ENCODE results near the gene ATP11B.

ATP11B gene

GRCh38 chr3:182909318-182910040, 116.2 kb downstream of the ATP11B start:
- no peak for DNase-seq (ENCODE audit: low read depth, low spot score)

GRCh38 chr3:182910936-182911781, 117.9 kb downstream of the ATP11B start:
- DNase-seq (ENCODE audit: low read depth, low spot score), result no peak

- no peak for DNase-seq (ENCODE audit: low read depth, low spot score)
Observed at GRCh38 chr3:182911782-182912111, 118.4 kb downstream of the ATP11B start.

- DNase-seq (ENCODE audit: low read depth, low spot score), result no peak
Observed at GRCh38 chr3:182912474-182912873, 119.2 kb downstream of the ATP11B start.

- no peak for DNase-seq (ENCODE audit: low read depth, low spot score)
Observed at GRCh38 chr3:182913889-182914288, 120.6 kb downstream of the ATP11B start.

GRCh38 chr3:182914341-182914740, 121.0 kb downstream of the ATP11B start:
- no peak for DNase-seq (ENCODE audit: low read depth, low spot score)

- DNase-seq (ENCODE audit: low read depth, low spot score), result no peak
Observed at GRCh38 chr3:182917134-182917533, 123.8 kb downstream of the ATP11B start.

GRCh38 chr3:182919866-182920357, 126.6 kb downstream of the ATP11B start:
- no peak for DNase-seq (ENCODE audit: low read depth, low spot score)

GRCh38 chr3:182920515-182921084, 127.3 kb downstream of the ATP11B start:
- no peak for DNase-seq (ENCODE audit: low read depth, low spot score)

- no peak for DNase-seq (ENCODE audit: low read depth, low spot score)
Observed at GRCh38 chr3:182921665-182922355, 128.5 kb downstream of the ATP11B start.

GRCh38 chr3:182925330-182925943, 132.1 kb downstream of the ATP11B start:
- DNase-seq (ENCODE audit: low read depth, low spot score), result no peak

- no peak for DNase-seq (ENCODE audit: low read depth, low spot score)
Observed at GRCh38 chr3:182925944-182926337, 132.6 kb downstream of the ATP11B start.

GRCh38 chr3:182935803-182936202, 142.5 kb downstream of the ATP11B start:
- no peak for DNase-seq (ENCODE audit: low read depth, low spot score)

- no peak for DNase-seq (ENCODE audit: low read depth, low spot score)
Observed at GRCh38 chr3:182936239-182936917, 143.1 kb downstream of the ATP11B start.

GRCh38 chr3:182936918-182937285, 143.6 kb downstream of the ATP11B start:
- no peak for DNase-seq (ENCODE audit: low read depth, low spot score)

GRCh38 chr3:182937293-182938051, 144.2 kb downstream of the ATP11B start:
- DNase-seq (ENCODE audit: low read depth, low spot score), result no peak

- DNase-seq (ENCODE audit: low read depth, low spot score), result no peak
Observed at GRCh38 chr3:182940266-182940808, 147.0 kb downstream of the ATP11B start.

- DNase-seq (ENCODE audit: low read depth, low spot score), result no peak
Observed at GRCh38 chr3:182941719-182942118, 148.4 kb downstream of the ATP11B start.

GRCh38 chr3:182947888-182948287, 154.6 kb downstream of the ATP11B start:
- DNase-seq (ENCODE audit: low read depth, low spot score), result no peak

- no peak for DNase-seq (ENCODE audit: low read depth, low spot score)
Observed at GRCh38 chr3:182948305-182948704, 155.0 kb downstream of the ATP11B start.
